Psoas muscle (tissue), 8 donors: Measurements from ENCODE around the gene SPAG7. TPM values are rescaled to one million over a fixed set of nuclear protein-coding genes. Genes with fewer than 3 reads are reported as not detected.

ENCODE experiments used
- ATAC-seq, 4 donors: fragments of 200-7000 bp; cut with Tn5 transposase; one replicate each; pipeline ENCODE4 v1.9.1; 2020; ENCODE audit warnings: moderate library complexity in 3 of 4, mild to moderate bottlenecking in 2 of 4
- DNase-seq, 2 donors: peaks; one replicate each; pipeline ENCODE4 v3.0.0-alpha.2; 2020
- H3K27ac ChIP-seq: fragments of 200-600 bp; one replicate; pipeline ENCODE4 v1.8.0; 2022
- H3K27me3 ChIP-seq, 3 donors: fragments of 200-600 bp in 1 of 3; one replicate each; pipeline versions ENCODE4 v1.6.1 to v1.8.0; 2013 to 2022; ENCODE audit warnings: low read length in 2 of 3, mild to moderate bottlenecking in 2 of 3, moderate library complexity in 1 of 3; ENCODE audit not compliant: insufficient read depth in 3 of 3
- H3K36me3 ChIP-seq, 2 donors: fragments of 200-600 bp in 1 of 2; one replicate each; pipeline versions ENCODE4 v1.6.1 to v1.8.0; 2013 to 2022; ENCODE audit warnings: low read depth in 1 of 2, mild to moderate bottlenecking in 1 of 2, moderate library complexity in 1 of 2; ENCODE audit not compliant: insufficient read depth in 1 of 2
- H3K4me1 ChIP-seq: fragments of 200-600 bp; one replicate; pipeline ENCODE4 v1.8.0; 2022
- H3K4me3 ChIP-seq: fragments of 200-600 bp; one replicate; pipeline ENCODE4 v1.8.0; 2022; ENCODE audit warnings: mild to moderate bottlenecking
- H3K9me3 ChIP-seq: fragments of 200-600 bp; one replicate; pipeline ENCODE4 v1.8.0; 2022
- WGBS, 3 donors: extraction: QIAGEN DNeasy Blood & Tissue Kit; methylation state at CpG; one replicate each; pipeline versions ENCODE4 v1.1.6 to v1.1.7; 2013; 5-methylcytosine and 5-hydroxymethylcytosine counted together
- intact Hi-C, 2 donors: fragments of 100-400 bp; cut with DNase I; formaldehyde crosslinking; loops; one replicate each; pipeline versions ENCODE4 v1.11.0 to v1.14.2; 2022
- long read RNA-seq, 2 donors: library from polyadenylated mRNA; unstranded; transcript quantifications; one replicate each; pipeline ENCODE4 v2.0.0, GENCODE V29; 2021
- polyA plus RNA-seq, 3 donors: library from polyadenylated mRNA; stranded (reverse); fragments of 200-250 nt; gene quantifications; one replicate each; pipeline ENCODE4 v1.2.3, GENCODE V29; 2013
- total RNA-seq, 4 donors: library from RNA; stranded (reverse); fragmentation: NEBNext Ultra II Directional in 2 of 4; extraction: Animal tissue kit (Norgen Biotek cat#: 25700) in 2 of 4; gene quantifications; one replicate each; pipeline versions ENCODE4 v1.2.1 to v1.2.4, GENCODE V29; 2021 to 2023
- TF ChIP-seq, protein P1 (sequence below): fragments of 200-600 bp; IDR thresholded peaks from one replicate; pipeline ENCODE4 v1.8.0; 2022; ENCODE audit warnings: antibody characterized with exemption
- donor health status: healthy with polysubstance abuse.
- donor health status: DM: no; HTN: no; CAD: no; lungs with moderate emphysema.
- donor health status: Bipolar disorder and iron deficiency.
- donor health status: healthy.
- donor health status: DM: yes; HTN: yes; CAD: no.
- donor health status: DM: no; HTN: no; CAD: no.
- donor health status: DM: no; HTN: no; CAD: no.
- donor health status: DM: yes; HTN: yes; CAD: no.

The SPAG7 gene
- total RNA-seq (100 to 1,000 TPM in 3 of 4 donors, 10 to 100 TPM in 1; 79.2 to 156 (median 111) TPM), polyA plus RNA-seq (100 to 1,000 TPM in 2 of 3 donors, 10 to 100 TPM in 1; 93.2 to 179 (median 170) TPM)
- long read RNA-seq, donor 1, transcript SPAG7-201 (7 exons, 1,058 nt) = major isoform, 33 of 43 reads
- long read RNA-seq, donor 1, partial matches to known transcripts = 0 of 43 reads
- long read RNA-seq, donor 1, other reads (novel, unspliced or antisense) = 8 of 43 reads
- long read RNA-seq, donor 2, transcript SPAG7-201 (7 exons, 1,058 nt) = major isoform, 65 of 95 reads
- long read RNA-seq, donor 2, transcript SPAG7-207 (6 exons, 1,094 nt) = minor isoform, 12 of 95 reads
- long read RNA-seq, donor 2, partial matches to known transcripts = 0 of 95 reads
- long read RNA-seq, donor 2, other reads (novel, unspliced or antisense) = 17 of 95 reads

GRCh38 chr17:4967539-4968485 lies at the start of gene SPAG7:
Gene SPAG7, minus strand, starts transcription at chr17:4967817. Its CDS starts 13 bp downstream, at chr17:4967804.
- TF ChIP-seq, protein P1, sequence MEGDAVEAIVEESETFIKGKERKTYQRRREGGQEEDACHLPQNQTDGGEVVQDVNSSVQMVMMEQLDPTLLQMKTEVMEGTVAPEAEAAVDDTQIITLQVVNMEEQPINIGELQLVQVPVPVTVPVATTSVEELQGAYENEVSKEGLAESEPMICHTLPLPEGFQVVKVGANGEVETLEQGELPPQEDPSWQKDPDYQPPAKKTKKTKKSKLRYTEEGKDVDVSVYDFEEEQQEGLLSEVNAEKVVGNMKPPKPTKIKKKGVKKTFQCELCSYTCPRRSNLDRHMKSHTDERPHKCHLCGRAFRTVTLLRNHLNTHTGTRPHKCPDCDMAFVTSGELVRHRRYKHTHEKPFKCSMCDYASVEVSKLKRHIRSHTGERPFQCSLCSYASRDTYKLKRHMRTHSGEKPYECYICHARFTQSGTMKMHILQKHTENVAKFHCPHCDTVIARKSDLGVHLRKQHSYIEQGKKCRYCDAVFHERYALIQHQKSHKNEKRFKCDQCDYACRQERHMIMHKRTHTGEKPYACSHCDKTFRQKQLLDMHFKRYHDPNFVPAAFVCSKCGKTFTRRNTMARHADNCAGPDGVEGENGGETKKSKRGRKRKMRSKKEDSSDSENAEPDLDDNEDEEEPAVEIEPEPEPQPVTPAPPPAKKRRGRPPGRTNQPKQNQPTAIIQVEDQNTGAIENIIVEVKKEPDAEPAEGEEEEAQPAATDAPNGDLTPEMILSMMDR = no peak
- Histone ChIP-seq H3K4me3 (peak within 1 kb of the TSS; percentile 84), H3K4me1 (peaks cover 34% of the 10 kb centered on the region), H3K9me3 (no peaks in the 10 kb centered on the region), H3K27ac (peak within 1 kb of the TSS; percentile 93), H3K27me3 (no peaks in the 10 kb centered on the region), H3K36me3 (peaks cover 0 to 43% of the 10 kb centered on the region in 2 donors)
- ATAC-seq (peak; percentile 76 to 82 (median 78)), DNase-seq (peak; percentile 93 to 96)
- intact Hi-C loops = loop anchor here (1.0 to 2.0 kb wide), 3 partner anchors 15 to 20 kb away; partner anchors contain the start of genes ENO3 (in 1 of the 2) and PFN1 (in 1 of the 2)
- WGBS, 3 donors = 0 to 1% (median 1%) methylated on average over 55 to 66 of the region's 66 CpGs

- no peak for DNase-seq
- 69 to 82% (median 75%) methylated on average over 4 of the region's 4 CpGs for WGBS, 3 donors
- no peak overlapping the region for H3K27ac ChIP-seq
- no peak overlapping the region for H3K4me3 ChIP-seq
- H3K4me1 ChIP-seq = no peaks in the 10 kb centered on the region
- TF ChIP-seq, protein P1 = no peak
- H3K27me3 ChIP-seq = no peaks in the 10 kb centered on the region
- ATAC-seq = peak; percentile 17 to 61 (median 45)
- no peaks in the 10 kb centered on the region for H3K9me3 ChIP-seq
- peaks cover 4 to 100% of the 10 kb centered on the region in 2 donors for H3K36me3 ChIP-seq
- intact Hi-C loops = no loop called here
Measured at GRCh38 chr17:5014357-5014756, 46.7 kb upstream of the SPAG7 start.

DNA sequence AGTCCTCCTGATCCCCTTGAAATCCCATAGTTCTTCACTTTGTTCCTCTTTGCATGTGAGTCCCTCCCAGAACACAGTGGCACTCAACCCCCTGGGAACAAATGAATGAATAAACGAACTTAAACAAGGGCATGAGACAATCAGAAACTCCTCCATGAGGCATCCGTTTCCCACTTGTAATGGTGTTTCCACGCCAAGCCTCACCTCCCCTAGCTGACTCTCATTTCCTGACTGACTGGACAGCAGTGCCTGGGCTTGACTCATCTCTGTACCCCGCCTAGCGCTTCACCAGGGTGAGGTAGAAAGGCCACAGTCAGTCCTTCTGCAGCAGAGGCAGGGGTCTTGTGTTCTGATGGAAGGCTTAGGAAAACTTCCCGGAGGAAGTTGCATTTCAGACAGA lies 44.3 kb upstream of the SPAG7 start:
- Histone ChIP-seq H3K36me3 (peaks cover 15 to 100% of the 10 kb centered on the region in 2 donors), H3K4me1 (no peaks in the 10 kb centered on the region), H3K4me3 (no peak overlapping the region), H3K27me3 (no peaks in the 10 kb centered on the region), H3K27ac (peak overlapping the region; percentile 16), H3K9me3 (no peaks in the 10 kb centered on the region)
- WGBS, 3 donors = 79 to 82% (median 79%) methylated on average over 6 of the region's 6 CpGs
- TF ChIP-seq, protein P1 = no peak
- intact Hi-C loops = no loop called here
- no peak for DNase-seq
- ATAC-seq = no peak

- 51 to 69% (median 58%) methylated on average over 18 of the region's 18 CpGs for WGBS, 3 donors
- DNase-seq = peak; percentile 76 to 90
- ATAC-seq = peak; percentile 76 to 82 (median 82)
- intact Hi-C loops = no loop called here
- peaks cover 23 to 78% of the 10 kb centered on the region in 2 donors for H3K36me3 ChIP-seq
- TF ChIP-seq, protein P1 = no peak
- peaks cover 35% of the 10 kb centered on the region for H3K4me1 ChIP-seq
- H3K9me3 ChIP-seq = no peaks in the 10 kb centered on the region
- H3K4me3 ChIP-seq = peak overlapping the region; percentile 28
- peak overlapping the region; percentile 96 for H3K27ac ChIP-seq
- no peaks in the 10 kb centered on the region for H3K27me3 ChIP-seq
Measured at GRCh38 chr17:5003214-5003867, 35.7 kb upstream of the SPAG7 start.
